GM21381 (cell line): Measurements from ENCODE around the gene BTK.

ENCODE experiments used
- ATAC-seq: cut with Tn5 transposase; IDR thresholded peaks from one replicate; pipeline ENCODE4 v1.9.1; 2021; ENCODE audit warnings: mild to moderate bottlenecking, moderate library complexity; ENCODE audit not compliant: unreplicated experiment

Gene BTK

DNA sequence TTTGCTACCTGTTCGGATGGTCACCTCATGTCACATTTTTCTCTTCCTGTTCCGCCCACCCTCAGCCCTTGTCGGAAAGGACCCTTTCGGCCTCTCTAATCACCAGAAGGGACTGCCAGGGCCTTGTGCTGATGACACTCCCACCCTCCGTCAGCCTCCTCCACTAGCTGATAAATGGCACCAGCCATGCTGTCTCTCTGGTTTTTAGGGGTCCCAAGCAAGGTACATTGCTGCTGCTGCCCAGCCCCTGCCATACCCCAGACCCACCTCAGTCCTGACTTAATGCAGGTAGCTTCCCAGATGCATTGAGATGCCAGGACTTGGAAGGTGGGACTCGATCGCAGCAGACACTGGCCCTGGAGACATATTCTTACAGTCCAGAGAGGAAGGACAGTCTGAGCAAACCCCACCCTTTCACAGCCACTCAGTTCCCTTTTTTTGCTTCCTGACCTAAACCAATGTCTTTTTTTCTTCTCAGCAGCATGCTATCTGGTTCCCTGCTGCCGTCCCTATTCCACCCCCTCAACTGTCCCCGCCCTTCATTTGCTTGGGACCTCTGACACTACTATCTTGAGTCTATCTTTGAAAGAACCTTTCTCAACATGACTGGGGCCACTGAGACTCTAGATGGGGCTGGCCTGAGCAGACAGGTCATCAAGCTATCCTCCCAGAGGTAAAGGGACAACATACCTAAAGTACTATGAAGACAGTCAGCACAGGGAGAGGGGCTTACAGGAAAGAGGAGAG is at the start of gene BTK:
BTK (minus strand) TSS at position 397 of the 747 bp plus-strand sequence. CDS start 10,907 bp downstream, outside the sequence.
- peak; percentile 59 for ATAC-seq

DNA sequence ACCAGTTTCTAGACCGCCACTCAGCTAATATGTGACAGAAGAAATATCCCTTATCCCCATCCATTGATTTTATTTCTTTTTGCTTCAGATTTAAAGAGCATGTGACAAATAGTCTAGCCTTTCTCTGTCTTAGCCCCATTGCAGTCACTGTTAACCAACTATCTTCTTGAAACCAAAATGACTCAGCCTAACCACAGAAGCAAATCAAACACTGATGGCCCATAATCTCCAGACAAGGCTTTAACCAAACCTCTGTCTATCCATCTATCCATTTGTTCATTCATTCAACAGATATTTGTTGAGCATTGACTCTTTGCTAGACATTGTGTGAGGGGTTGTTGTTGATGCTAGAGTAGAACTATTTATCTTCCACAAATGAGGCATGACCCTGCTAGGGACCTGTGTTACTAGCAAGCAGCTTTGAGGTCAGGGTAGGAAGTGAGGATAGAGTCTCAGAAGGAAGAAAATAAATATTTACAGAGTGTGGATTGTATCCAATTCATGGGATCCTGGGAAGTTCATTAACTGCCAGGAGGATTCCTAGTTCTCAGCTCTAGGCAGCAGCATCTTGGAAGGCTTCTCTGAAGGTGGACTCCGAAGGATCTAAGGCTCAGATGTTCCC is 44.6 kb upstream of the BTK start:
- ATAC-seq: peak; percentile 96

DNA sequence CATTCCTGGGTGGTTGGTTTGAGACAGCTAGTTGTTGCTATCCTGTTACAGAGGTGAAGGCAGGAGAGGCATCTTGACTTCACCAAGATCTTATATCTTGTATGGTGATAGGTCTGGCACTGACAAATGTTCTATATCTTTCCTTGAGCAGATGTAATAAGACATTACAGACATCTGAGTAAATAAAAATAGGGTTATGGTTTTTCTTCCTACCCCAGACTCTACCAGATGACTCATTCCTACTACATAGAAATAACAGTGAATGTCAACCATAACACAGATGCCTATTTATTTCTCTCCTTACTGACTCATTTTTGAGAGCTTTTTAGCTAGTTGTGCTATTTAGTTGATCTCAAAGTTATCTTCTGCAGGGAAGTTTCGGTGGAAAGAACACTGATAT is 43.9 kb upstream of the BTK start:
- ATAC-seq: peak; percentile 40

DNA sequence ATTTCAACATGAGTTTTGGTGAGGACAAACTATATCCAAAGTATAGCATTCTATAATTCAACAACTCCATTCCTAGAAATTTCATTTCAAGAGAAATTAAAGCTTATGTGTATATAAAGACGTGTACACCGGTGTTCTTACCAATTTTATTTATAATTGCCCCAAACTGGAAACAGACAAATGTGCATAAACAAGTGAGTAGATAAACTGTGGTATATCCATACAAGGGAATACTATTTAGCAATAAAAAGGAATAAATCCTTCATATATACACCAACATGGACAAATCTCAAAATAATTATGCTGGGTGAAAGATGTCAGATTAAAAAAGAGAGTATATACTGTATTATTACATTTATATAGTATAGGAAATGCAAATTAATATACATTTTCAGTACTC is 42.0 kb upstream of the BTK start:
- ATAC-seq: no peak

DNA sequence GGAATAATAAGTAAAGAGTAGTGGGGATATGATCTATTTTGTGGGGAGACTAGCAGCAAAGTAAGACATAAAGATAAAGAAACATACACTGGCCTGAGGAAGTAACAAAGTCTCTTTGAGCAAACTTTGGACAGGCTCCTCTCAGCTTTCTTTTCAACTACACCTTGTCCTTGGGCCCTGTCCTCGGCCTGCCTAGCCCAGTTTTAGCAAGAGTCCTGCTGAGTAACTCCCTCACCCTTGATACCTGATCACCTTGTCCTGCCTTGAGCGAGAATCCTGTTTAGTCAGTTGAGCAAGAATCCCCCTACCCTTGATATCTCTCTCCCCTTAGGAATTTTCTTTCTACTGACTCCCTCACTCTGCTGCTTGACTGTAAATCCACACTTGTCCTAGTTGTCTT is 33.5 kb upstream of the BTK start:
- no peak for ATAC-seq

DNA sequence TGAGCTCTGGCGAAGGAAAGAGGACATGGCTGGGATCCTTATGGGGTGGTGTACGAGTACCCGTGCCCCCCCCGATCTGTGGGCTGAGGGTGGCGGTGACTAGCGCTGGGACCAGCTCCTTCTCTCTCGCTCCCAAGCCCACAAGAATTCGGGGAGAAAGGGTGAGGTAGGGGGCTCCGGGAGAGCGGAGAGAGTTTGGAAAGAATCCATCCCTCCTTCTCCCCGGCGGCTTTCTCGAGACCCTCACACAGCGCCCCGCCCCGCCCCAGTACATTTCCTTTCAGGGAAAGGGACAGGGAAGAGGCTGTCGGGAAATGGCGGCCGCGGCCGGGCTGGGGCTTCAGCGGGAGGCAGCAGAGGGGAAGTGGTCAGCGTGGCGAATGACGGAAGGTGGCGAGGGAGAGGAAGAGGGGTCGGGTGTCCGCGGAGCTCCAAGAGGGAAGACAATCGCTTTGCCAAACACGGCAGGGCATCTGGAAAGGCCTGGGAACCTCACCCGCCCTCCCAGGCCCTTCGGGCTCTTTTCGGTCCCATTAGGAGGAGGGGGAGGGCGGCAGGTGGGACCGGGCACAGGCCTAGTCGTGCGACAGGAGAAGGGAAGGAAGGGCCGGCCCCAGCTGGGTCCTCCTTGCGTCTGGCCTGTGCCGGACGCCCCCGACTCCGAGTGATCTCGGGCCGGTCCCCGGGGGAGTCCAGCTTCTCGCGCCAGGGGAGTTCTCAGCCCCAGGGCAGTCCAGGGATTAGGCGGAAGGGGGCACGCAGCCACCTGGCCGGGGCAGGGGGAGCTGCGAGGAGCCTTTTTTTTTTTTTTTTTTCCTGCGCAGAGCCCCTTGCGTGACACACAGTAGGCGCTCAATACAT is 32.2 kb upstream of the BTK start:
- ATAC-seq: peak; percentile 43

DNA sequence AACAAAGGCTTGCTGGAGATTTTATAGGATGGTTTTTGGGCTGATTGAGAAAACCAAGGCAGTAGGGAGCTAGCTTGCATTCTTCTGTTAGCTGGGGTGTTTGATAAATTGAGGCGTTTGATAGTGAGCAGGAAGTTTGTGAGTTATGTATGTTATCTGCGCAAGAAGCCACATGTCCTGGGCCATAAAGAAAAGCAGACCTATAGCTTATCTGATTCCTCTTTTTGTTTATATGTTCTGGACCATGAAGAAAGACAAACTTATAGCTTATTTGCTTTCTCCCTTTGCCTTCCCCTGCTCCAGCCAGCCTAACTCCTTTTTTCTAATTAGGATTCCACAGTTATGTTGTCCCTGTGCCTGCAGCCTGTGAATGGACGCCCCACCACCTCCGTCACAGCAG is 31.2 kb upstream of the BTK start:
- no peak for ATAC-seq

DNA sequence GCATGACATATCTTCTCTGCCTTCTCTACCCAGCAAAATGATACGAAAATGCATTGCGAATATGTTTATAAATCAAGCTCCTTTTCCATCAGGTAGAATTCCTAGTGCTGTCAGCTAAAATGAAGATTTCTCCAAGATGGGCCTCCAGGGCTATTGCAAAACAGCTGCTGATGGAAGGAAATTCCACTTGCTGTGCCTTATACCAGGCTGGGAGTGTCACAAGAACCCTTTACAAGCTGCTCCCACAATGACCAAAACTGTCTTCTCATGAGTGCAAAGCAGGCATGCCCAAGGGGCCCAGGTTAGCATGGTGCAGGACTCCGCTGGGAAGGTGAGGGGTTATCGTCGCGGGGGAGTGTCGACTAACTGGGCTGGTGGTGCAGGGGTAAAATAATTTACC is 30.7 kb upstream of the BTK start:
- ATAC-seq: no peak

DNA sequence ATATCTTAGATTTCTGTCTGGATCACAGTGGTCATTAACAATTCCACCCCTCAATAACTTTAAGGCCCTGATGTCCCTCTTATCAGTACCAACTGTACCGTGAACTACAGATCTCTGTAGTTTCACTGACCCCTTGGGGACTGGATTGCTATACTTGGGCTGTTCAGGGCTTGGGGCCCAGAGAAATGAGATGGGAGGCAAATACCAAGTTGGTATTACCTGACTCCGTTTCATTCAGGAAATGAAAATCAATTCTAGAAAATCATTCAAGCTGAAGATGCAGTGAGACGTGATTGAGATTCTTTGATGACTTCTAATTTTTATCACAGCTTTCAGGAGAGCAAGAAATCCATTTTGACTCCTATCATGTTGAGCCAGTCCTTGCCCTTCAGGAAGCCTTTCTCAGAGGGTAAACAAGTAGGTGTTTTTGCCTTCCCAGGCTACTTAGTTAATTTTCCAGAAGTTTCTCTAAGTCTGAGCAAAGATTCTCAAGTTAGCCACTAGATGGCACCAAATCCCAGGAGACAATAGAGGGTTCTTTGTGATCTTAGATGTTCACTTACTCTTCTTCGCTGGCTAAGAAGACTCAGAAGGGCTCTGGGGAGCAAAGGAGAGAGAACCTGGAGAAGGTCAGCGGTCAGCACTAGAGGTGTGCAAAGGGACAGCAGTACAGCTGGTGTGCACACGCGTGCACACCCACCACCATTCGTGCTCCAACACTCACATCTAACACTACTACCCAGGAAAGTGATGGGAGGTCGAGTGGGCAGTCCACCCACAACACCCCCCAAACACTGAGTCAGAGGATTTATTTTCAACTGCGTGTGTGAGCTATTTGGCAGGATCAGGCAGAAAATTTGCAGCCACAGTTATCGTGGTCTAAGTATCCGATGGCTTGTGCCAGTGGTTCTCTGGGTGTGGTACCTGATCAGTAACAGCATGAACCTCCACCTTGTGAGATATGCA is 29.5 kb upstream of the BTK start:
- peak; percentile 53 for ATAC-seq

DNA sequence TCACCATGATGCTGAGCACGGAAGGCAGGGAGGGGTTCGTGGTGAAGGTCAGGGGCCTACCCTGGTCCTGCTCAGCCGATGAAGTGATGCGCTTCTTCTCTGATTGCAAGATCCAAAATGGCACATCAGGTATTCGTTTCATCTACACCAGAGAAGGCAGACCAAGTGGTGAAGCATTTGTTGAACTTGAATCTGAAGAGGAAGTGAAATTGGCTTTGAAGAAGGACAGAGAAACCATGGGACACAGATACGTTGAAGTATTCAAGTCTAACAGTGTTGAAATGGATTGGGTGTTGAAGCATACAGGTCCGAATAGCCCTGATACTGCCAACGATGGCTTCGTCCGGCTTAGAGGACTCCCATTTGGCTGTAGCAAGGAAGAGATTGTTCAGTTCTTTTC is 26.0 kb upstream of the BTK start:
- ATAC-seq: no peak

DNA sequence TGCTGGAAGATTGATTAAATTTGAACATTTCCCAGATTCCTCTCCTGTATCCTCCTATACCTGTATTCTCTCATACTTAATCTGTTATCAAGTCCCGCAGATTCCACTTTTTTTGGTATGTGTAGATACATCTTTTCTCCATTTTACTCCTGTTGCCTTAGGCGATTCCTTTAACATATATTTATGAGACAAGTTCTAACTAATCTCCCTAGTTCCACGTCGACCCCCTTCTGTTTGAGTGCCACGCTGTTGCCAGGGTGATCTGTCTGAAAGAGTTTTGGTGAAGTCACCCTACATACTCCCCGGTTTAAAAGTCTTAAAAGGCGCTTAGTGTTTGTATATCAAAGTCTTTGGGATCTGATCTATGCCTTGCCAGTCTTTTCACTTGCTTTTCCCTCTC is 24.5 kb upstream of the BTK start:
- ATAC-seq: no peak

DNA sequence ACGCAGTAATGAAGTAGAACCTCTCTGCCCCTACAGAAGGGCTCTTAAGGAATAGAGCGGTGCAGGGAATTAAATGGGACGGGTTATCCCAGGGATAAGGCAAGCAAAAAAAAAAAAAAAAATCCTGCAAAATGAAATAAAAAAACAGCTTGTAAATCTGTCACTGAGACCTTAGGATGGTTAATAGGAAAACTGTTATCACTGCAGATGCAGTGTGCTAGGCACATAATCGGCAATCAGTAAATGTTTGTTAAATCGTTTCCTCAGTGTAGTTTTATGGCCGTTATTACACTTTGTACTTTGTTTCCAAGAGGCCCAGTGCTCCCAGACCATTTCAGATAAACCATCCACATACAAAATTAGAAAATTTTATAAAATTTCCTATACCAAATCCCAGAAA is 23.1 kb upstream of the BTK start:
- ATAC-seq: no peak

DNA sequence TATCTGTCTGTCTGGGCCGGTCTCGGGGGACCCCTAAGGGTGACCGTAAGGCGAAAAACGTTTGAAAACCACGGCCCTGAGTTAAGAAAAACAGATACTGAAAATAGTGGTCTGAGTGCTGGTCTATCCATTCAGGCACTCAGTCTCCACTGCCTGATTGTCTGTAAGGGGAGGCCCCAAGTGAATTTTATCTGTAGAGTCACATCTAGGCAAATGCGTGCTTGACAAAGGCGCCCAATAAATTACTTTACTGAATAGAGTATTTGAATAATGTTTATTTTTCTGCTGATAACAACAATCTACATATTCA is 22.5 kb upstream of the BTK start:
- ATAC-seq: peak; percentile 23

DNA sequence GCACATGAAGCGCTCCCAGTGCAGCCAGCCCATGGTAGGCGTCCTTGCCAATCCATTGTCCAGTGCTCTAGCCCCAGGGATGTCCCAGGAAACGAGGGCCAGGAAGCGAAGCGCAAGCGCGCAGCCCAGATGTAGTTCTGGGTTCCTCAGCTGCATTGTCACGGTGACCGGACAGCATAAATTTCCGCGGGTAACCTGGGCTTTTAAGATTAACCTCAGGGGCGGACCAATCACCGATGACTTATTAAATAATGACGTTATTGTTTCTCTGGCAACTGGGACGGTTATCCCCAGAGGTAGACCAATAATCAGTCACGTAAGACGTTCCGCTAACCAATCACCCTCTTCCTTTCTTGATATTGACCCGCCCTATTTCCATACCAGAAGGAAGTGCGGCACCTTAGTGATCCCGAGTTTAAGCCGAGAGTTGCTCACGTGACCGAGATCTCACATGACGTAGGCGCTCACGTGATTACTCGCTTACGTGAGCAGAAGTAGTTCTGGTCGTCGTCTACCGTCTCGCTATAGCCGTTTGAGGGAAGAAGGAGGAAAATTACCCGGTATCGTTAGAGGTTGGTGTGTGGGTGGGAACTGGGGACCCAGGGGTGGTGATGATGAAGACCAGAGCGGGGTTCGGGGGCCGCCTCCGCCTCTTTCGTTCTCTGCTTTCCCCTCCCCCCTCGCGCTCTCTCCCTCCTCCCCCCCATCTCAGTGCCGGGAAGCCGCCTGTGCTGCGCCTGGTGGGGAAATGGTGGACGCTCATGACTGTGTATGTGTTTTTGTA is 21.9 kb upstream of the BTK start, which contains the start of the genes GLA and HNRNPH2:
GLA (minus strand) TSS at position 178 of the 784 bp plus-strand sequence; CDS start at position 156, 22 bp downstream.
HNRNPH2 (plus strand) TSS at position 475 of the 784 bp plus-strand sequence. CDS start 3,767 bp downstream, outside the sequence.
- ATAC-seq: peak; percentile 91

DNA sequence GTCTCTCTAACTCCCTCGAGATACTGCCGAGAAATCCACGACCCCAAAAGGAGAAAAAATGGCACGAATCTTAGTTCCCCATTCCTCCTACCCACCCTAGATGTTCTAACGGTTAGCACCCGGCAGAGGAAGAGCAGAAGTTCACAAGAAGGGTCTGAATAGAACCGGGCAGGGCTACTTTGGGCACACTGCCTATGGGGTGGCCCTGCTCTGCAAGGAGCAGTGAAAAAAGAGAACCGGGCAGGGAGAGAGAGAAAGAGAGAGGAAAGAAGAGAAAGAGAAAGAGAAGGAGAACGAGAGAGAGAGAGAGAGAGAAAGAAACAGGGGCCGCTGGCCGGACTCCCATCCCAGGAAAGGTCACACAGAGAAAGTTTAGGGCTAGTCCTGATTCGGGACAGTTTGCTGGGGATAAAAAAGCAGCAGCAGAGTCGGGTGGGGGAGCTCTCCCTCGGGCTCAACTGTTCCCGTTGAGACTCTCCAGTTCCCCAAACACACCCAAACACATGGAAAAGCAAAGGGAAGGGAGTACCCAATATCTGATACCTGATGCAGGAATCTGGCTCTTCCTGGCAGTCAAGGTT is 21.3 kb upstream of the BTK start:
- ATAC-seq: no peak

DNA sequence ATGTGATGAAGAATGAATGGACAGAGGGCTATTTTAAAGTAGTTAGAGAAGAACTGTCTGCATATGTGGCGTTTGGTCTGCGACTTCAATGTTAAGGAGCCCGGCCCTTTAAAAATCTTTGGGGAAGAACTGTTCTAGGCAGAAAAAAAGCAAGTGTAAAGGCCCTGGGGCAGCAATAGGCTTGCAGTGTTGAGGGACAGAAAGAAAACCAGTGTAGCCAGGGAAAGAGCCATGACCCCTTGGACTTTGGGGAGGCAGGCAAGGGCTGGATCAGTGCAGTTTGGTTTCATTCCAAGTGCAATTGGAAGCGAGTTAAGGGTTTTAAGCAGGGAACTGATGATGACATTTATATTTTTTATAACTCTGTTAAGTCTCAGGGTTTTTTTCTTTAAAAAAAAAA is 13.8 kb upstream of the BTK start:
- ATAC-seq: no peak

DNA sequence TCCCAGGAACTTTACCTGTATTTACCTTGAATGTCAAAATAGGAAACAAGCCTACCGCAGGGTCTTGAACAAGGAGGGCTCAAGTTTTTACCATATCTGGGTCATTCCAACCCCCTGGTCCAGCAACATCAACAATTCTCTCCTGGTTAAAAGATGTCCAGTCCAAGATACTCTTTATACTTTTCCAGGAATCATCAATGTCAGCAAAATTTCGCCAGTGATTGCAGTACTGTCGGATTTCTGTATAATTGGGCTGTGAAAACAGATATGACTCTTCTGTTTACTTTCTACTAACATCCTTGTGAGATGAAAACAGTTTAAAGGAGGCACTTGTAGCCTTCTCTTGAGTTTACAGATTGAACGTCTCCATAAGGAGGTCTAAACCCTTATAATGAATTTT is 12.7 kb upstream of the BTK start:
- no peak for ATAC-seq

DNA sequence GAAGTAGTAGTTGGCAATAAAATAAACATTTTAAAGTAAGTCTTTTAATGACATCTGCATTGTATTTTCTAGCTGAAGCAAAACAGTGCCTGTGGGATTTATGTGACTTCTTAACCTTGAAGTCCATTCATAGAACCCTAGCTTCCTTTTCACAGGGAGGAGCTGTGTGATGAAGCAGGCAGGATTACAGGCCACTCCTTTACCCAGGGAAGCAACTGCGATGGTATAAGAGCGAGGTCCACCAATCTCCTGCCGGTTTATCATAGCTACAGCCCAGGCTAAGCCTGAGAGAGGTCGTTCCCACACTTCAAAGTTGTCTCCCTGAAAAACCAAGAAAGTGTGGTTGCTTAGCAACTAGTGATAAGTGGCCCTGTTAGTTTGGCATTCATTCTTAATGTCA is 11.8 kb upstream of the BTK start:
- ATAC-seq: no peak

DNA sequence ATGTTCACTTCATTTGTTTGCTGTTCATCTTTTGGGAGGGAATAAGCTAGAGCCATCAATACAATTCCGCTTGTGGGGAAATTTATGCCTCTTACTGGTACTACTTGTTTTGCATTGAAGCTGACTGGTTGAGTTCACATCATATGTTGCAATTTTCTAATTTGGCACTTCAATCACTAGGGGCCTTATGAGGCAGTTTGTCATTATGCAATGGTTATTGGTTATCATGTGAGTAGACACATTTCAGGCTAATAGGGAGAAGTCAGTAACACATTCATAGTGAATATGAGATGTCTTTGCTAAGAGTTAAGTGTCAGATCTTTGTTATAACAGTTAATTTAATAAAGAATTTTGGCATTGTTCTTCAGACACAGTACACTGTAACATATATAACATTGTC is 9.8 kb upstream of the BTK start:
- ATAC-seq: no peak
